Lower leg skin (tissue), 3 donors: ENCODE results near the gene FCF1.

Experiments used
- POLR2A ChIP-seq, 2 donors: fragments of 450-650 bp; IDR thresholded peaks; one replicate each; pipeline ENCODE4 v1.6.1; 2016 to 2017; ENCODE audit warnings: antibody characterized with exemption in 2 of 2, mild to moderate bottlenecking in 1 of 2, moderate library complexity in 1 of 2
- TF ChIP-seq, protein P1 (sequence below), 3 donors: fragments of 450-650 bp; IDR thresholded peaks; one replicate each; pipeline ENCODE4 v1.5.1; 2016; ENCODE audit warnings: antibody characterized with exemption in 3 of 3, mild to moderate bottlenecking in 3 of 3, moderate library complexity in 2 of 3

DNA sequence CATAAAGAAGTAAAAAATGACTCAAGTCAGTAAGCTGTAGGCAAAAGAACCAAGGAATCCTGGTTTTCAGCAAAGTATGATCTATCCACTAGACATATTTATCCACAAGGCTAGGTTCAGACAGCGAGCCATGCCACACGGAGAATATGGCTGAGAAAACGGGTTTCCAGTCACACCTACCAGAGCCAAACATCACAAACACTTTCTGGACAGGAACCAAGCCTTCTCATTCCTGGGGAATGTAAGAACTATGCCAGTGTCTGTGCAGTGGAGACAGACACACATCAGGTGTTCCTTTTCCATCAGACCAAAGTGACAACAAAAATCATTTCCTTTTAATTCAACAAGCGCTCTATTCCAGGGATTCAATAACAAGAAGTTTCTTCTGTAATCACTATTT lies 41.2 kb upstream of the FCF1 start:
- TF ChIP-seq, protein P1, sequence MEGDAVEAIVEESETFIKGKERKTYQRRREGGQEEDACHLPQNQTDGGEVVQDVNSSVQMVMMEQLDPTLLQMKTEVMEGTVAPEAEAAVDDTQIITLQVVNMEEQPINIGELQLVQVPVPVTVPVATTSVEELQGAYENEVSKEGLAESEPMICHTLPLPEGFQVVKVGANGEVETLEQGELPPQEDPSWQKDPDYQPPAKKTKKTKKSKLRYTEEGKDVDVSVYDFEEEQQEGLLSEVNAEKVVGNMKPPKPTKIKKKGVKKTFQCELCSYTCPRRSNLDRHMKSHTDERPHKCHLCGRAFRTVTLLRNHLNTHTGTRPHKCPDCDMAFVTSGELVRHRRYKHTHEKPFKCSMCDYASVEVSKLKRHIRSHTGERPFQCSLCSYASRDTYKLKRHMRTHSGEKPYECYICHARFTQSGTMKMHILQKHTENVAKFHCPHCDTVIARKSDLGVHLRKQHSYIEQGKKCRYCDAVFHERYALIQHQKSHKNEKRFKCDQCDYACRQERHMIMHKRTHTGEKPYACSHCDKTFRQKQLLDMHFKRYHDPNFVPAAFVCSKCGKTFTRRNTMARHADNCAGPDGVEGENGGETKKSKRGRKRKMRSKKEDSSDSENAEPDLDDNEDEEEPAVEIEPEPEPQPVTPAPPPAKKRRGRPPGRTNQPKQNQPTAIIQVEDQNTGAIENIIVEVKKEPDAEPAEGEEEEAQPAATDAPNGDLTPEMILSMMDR (IDR thresholded peaks at IDR 0.05), result no peak
- TF ChIP-seq POLR2A (IDR thresholded peaks at IDR 0.05), result no peak
